Measurements from ENCODE around the gene BMAL2. TPM values are rescaled to one million over a fixed set of nuclear protein-coding genes. Genes with fewer than 3 reads are reported as not detected.

BMAL2 gene
- total RNA-seq, 1 experiment from 2014 or later = 16.2 TPM

DNA sequence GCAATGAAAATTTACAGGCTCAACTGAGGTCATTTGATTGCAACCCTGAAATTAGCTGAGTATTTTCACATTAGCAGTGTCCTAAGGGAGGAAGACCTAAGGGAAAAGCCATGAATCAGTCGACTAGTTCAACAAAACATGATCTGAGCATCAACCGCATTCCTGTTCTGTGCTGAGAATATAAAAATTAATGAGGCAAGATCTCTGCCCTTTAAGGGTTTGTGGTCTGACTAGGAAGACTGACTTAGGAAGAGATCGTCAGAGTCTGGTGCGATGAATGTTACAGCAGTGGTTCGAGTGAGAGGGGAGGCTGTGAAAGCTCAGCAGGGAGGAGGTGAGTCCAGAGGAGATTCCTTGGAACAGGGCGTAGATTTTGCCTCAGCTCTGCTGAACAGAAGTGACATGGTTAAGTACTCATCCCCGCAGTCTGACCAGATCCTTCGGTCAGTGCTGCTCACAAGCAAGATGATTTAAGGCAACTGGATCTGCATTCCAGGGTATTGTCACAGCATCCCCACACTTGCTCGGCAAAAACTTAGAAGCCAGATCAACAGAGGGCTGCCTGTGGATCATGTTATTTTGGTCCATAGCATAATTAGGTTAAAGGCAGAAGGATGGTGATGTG is 49.6 kb downstream of the BMAL2 start:
- POLR2A ChIA-PET = no interaction called here

More for the DNA sequence above, 49.6 kb downstream of the BMAL2 start:
- Mint-ChIP-seq H3K36me3 (no peaks in the 10 kb centered on the region), H3K4me1 (no peaks in the 10 kb centered on the region), H3K9me3 (no peaks in the 10 kb centered on the region), H3K27ac (no peak overlapping the region), H3K4me3 (no peak overlapping the region), H3K27me3 (ENCODE audit: low read depth) (no peaks in the 10 kb centered on the region)
- DNase-seq (ENCODE audit: low spot score) (no peak), ATAC-seq (no peak)
- CTCF ChIA-PET = interaction anchor here (1.3 kb wide), 1 partner anchor 17 kb away, joined by 3 read pairs; no protein-coding TSS in a partner anchor
- TF ChIP-seq, protein P1, sequence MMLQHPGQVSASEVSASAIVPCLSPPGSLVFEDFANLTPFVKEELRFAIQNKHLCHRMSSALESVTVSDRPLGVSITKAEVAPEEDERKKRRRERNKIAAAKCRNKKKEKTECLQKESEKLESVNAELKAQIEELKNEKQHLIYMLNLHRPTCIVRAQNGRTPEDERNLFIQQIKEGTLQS (CRISPR knock-in tag; conservative IDR thresholded peaks at IDR 0.05) = no peak
- TF ChIP-seq, protein P2, sequence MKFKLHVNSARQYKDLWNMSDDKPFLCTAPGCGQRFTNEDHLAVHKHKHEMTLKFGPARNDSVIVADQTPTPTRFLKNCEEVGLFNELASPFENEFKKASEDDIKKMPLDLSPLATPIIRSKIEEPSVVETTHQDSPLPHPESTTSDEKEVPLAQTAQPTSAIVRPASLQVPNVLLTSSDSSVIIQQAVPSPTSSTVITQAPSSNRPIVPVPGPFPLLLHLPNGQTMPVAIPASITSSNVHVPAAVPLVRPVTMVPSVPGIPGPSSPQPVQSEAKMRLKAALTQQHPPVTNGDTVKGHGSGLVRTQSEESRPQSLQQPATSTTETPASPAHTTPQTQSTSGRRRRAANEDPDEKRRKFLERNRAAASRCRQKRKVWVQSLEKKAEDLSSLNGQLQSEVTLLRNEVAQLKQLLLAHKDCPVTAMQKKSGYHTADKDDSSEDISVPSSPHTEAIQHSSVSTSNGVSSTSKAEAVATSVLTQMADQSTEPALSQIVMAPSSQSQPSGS (CRISPR knock-in tag; IDR thresholded peaks at IDR 0.05; ENCODE audit: borderline replicate concordance, low read depth) = no peak
- TF ChIP-seq NFE2L1 (CRISPR knock-in tag; IDR thresholded peaks at IDR 0.05) (no peak), ZNF423 (CRISPR knock-in tag; IDR thresholded peaks at IDR 0.05) (no peak), NR1H2 (CRISPR knock-in tag; IDR thresholded peaks at IDR 0.05) (no peak), ZNF396 (CRISPR knock-in tag; IDR thresholded peaks at IDR 0.05; ENCODE audit: borderline replicate concordance) (no peak), OVOL2 (CRISPR knock-in tag; IDR thresholded peaks at IDR 0.05; ENCODE audit: borderline replicate concordance) (no peak), ZNF232 (CRISPR knock-in tag; IDR thresholded peaks at IDR 0.05) (no peak), TCF7 (CRISPR knock-in tag; IDR thresholded peaks at IDR 0.05; ENCODE audit: low read depth) (no peak)
- TF ChIP-seq, protein P3, sequence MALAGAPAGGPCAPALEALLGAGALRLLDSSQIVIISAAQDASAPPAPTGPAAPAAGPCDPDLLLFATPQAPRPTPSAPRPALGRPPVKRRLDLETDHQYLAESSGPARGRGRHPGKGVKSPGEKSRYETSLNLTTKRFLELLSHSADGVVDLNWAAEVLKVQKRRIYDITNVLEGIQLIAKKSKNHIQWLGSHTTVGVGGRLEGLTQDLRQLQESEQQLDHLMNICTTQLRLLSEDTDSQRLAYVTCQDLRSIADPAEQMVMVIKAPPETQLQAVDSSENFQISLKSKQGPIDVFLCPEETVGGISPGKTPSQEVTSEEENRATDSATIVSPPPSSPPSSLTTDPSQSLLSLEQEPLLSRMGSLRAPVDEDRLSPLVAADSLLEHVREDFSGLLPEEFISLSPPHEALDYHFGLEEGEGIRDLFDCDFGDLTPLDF (CRISPR knock-in tag; IDR thresholded peaks at IDR 0.05) = no peak
- TF ChIP-seq, protein P4, sequence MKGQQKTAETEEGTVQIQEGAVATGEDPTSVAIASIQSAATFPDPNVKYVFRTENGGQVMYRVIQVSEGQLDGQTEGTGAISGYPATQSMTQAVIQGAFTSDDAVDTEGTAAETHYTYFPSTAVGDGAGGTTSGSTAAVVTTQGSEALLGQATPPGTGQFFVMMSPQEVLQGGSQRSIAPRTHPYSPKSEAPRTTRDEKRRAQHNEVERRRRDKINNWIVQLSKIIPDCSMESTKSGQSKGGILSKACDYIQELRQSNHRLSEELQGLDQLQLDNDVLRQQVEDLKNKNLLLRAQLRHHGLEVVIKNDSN (CRISPR knock-in tag; IDR thresholded peaks at IDR 0.05) = no peak
- TF ChIP-seq, protein P5, sequence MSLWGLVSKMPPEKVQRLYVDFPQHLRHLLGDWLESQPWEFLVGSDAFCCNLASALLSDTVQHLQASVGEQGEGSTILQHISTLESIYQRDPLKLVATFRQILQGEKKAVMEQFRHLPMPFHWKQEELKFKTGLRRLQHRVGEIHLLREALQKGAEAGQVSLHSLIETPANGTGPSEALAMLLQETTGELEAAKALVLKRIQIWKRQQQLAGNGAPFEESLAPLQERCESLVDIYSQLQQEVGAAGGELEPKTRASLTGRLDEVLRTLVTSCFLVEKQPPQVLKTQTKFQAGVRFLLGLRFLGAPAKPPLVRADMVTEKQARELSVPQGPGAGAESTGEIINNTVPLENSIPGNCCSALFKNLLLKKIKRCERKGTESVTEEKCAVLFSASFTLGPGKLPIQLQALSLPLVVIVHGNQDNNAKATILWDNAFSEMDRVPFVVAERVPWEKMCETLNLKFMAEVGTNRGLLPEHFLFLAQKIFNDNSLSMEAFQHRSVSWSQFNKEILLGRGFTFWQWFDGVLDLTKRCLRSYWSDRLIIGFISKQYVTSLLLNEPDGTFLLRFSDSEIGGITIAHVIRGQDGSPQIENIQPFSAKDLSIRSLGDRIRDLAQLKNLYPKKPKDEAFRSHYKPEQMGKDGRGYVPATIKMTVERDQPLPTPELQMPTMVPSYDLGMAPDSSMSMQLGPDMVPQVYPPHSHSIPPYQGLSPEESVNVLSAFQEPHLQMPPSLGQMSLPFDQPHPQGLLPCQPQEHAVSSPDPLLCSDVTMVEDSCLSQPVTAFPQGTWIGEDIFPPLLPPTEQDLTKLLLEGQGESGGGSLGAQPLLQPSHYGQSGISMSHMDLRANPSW (CRISPR knock-in tag; conservative IDR thresholded peaks at IDR 0.05; ENCODE audit: low read depth) = no peak
- TF ChIP-seq, protein P6, sequence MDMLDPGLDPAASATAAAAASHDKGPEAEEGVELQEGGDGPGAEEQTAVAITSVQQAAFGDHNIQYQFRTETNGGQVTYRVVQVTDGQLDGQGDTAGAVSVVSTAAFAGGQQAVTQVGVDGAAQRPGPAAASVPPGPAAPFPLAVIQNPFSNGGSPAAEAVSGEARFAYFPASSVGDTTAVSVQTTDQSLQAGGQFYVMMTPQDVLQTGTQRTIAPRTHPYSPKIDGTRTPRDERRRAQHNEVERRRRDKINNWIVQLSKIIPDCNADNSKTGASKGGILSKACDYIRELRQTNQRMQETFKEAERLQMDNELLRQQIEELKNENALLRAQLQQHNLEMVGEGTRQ (CRISPR knock-in tag; IDR thresholded peaks at IDR 0.05) = no peak

Other genes with a start within 250 kb of the BMAL2 start
- gene STK38L, start 88.5 kb upstream of the BMAL2 start, total RNA-seq (2021) = 37.6 to 47.2 TPM (median 41.7 TPM) in 3 replicates
- gene SMCO2, start 113.9 kb downstream of the BMAL2 start, total RNA-seq (2021) = 0.32 to 0.71 TPM (median 0.52 TPM) in 3 replicates
- gene PPFIBP1, start 191.4 kb downstream of the BMAL2 start, total RNA-seq (2021) = 22.3 to 28.7 TPM (median 27.7 TPM) in 3 replicates

Data from WTC11 (cell line).